SK-N-MC (cell line): Measurements from ENCODE around the gene SEC24D.

Experiments
- EZH2 ChIP-seq: fragments of 200-600 bp; sonication (generic); IDR thresholded peaks from one replicate; pipeline ENCODE4 v1.6.1; 2017; ENCODE audit warnings: antibody characterized with exemption
- FOXP2 ChIP-seq: optimal IDR thresholded peaks from 2 replicates; pipeline ENCODE3; 2011; ENCODE audit warnings: mild to moderate bottlenecking, moderate library complexity; ENCODE audit not compliant: insufficient read depth; ENCODE audit errors: extremely low read length, control extremely low read depth
- POLR2AphosphoS5 ChIP-seq: IDR thresholded peaks from 2 replicates; pipeline ENCODE4 v1.6.1; 2012; ENCODE audit warnings: mild to moderate bottlenecking, low read depth, low read length, borderline replicate concordance

GRCh38 chr4:118783887-118784286 lies 52.0 kb downstream of the SEC24D start:
- no peak for TF ChIP-seq EZH2
- no peak for TF ChIP-seq POLR2AphosphoS5
- TF ChIP-seq FOXP2, result no peak
